Cardiac septum (tissue), 1 donor: ENCODE measurements around the gene RBM18. TPM values are rescaled to one million over a fixed set of nuclear protein-coding genes. Genes with fewer than 3 reads are reported as not detected.
A peak's percentile ranks its signal among the peaks of the same experiment; 100 is the strongest.

Experiments used
- DNase-seq: peaks from one replicate; pipeline ENCODE4 v3.0.0-alpha.2; 2020; ENCODE audit warnings: low spot score
- intact Hi-C: fragments of 100-400 bp; cut with DNase I; formaldehyde crosslinking; loops from one replicate; pipeline ENCODE4 v1.14.0; 2022
- total RNA-seq: library from RNA; stranded (reverse); fragmentation: NEBNext Ultra II Directional; extraction: Animal tissue kit (Norgen Biotek cat#: 25700); gene quantifications from one replicate; pipeline ENCODE4 v1.2.1, GENCODE V29; 2021
- donor health status: DM: no; HTN: no; CAD: no.

The RBM18 gene
- total RNA-seq, 1 donor from 2014 or later: 32.3 TPM

- no peak for DNase-seq
- intact Hi-C loops: loop anchor here (2.0 kb wide), 1 partner anchor 85 kb away; no protein-coding TSS in a partner anchor
Measured at GRCh38 chr9:122263699-122264349, 816 bp downstream of the RBM18 start.

DNA sequence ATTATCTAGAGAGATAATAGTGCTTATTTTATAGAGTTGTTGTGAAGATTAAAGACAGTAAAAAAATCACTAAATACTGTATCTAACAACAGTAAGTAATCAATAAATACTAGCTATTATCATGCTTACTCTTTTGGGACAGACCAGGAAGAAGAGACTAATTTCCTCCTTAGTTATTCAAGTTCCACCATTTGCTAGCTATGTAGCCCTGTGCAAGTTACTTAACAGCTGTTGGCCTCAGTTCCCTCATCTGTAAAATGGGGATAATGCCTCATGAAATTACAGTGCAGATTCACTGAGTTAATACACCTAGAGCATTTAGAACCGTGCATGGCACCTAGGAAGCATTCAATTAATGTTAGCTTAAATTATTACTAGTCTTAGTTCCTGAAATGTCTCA is 2.6 kb downstream of the RBM18 start:
- intact Hi-C loops: no loop called here
- DNase-seq: no peak

GRCh38 chr9:122261469-122261881 is 3.2 kb downstream of the RBM18 start:
- intact Hi-C loops: no loop called here
- peak; percentile 81 for DNase-seq

DNA sequence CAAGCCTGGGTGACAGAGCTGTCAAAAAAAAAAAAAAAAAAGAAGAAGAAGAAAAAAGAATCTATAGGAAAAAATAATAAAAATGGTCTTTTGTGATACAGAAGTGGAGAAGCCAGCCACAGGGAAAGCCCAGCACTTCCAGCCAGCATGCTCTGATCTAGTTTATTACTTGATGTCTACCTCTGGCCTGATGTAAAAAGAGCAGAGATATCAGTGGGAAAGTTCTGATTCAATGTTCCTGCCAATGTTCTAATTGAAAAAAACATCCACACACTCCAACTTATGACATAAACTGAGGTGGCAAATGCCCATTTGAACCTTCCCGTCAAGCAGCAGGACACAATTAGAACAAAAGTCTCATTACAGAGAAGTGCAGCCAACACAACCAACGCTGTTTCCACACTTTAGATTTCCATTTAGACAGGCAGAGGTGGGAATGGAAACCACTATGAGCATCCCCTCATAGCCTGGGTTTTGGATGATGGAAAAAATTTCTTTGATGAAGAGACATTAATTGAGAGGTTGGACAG is 5.7 kb downstream of the RBM18 start:
- intact Hi-C loops: no loop called here
- no peak for DNase-seq

GRCh38 chr9:122256206-122256605 is 8.4 kb downstream of the RBM18 start:
- intact Hi-C loops: no loop called here
- DNase-seq: no peak

DNA sequence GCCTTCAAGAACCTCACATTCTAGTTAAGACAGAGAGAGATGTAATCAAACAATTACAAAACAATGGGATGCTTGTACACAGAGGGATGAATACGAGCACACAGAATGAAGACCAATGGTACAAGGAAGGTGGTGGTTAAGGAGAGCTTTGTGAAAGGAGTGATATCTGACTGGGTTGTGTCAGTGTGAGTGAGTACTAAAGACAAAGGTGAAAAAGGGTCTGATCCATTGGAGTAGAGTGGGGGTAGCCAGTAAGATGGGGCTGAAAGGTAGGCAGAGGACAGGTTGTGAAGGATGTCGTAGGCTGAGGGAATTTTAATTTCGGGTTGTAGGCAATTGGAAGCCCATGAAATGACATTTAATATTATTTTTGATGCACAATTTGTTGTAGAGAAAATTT is 9.9 kb downstream of the RBM18 start:
- intact Hi-C loops: no loop called here

DNA sequence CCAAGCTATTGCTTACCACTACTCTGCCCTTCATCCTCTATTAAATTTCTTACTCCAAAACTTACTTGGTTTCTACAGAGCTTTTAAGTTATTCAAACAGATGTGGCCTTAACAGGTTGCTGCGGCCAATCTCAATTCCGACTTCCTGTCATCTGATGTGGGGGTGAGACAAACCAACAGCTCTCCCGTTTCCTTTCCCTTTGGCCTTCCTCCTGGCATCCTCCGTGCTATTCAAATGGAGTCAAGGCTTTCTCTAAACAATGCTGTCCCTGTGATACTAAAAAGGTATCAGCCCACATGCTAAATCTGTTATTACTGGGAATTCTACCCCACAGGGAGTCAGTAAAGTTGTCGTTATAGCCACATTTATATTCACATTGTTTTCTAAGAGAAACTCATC is 11.8 kb downstream of the RBM18 start:
- intact Hi-C loops: no loop called here
- no peak for DNase-seq

More for the DNA sequence above, 9.9 kb downstream of the RBM18 start:
- no peak for DNase-seq

DNA sequence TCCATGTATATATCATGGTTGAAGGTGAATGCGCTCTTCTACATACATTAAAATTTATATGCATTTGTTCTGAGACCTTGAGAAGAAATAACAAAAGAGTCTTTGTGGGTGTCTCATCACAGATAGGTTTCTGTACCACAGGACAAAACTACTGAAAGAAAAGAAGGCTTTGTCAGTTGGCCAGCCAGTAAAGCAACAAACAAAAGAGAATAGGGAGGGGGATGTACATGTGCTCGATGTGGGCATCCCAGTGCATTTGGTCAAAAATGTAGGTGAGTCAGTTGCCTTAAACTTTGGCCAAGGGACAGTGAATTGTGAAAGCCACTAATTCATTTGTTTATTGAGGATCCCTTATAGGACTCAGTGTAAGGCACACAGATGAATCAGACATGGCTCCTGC is 13.3 kb downstream of the RBM18 start:
- intact Hi-C loops: no loop called here
- no peak for DNase-seq

- intact Hi-C loops: no loop called here
- DNase-seq: no peak
Measured at GRCh38 chr9:122248448-122248865, 16.2 kb downstream of the RBM18 start.

- no peak for DNase-seq
- intact Hi-C loops: no loop called here
Measured at GRCh38 chr9:122246666-122247065, 18.0 kb downstream of the RBM18 start.

DNA sequence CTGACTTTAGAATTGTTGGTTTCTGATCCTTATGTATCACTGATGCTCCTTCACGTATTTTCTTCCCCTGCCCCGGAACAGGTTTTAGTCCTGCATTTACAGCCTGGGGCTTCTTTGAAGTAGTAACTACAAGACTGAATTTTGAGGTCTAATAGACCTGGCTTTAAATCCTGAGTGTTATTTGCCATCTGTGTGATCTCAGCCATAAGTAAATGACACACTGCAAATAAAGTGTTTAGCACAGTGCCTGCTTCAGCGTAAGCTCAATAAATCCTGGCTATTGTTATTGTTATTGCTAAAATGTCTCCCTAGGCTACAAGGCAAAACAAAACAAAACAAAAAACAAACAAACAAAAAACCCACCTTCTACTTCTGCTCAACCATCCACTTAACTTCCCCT is 20.3 kb downstream of the RBM18 start:
- DNase-seq: no peak
- intact Hi-C loops: no loop called here

GRCh38 chr9:122239722-122240121 is 24.9 kb downstream of the RBM18 start:
- no peak for DNase-seq
- intact Hi-C loops: no loop called here

DNA sequence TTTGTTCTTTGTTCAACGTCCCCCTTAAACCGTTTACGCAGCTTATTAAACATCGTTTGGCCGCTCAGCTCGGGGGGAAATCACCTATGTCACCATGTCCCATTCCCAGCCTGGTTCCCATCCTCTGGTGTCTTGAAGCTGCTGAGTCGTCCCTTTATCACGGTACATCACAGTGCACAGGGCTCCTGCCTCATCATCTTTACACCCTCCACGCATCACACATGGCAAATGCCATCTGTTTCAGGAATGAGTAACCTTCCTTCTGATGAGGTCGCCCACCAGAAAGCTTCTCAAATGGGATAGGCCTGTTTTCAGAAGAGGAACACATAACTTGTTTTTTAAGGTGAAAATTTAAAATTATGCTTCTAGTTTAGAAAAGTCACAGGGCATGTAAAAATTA is 28.0 kb downstream of the RBM18 start:
- intact Hi-C loops: no loop called here
- DNase-seq: no peak

DNA sequence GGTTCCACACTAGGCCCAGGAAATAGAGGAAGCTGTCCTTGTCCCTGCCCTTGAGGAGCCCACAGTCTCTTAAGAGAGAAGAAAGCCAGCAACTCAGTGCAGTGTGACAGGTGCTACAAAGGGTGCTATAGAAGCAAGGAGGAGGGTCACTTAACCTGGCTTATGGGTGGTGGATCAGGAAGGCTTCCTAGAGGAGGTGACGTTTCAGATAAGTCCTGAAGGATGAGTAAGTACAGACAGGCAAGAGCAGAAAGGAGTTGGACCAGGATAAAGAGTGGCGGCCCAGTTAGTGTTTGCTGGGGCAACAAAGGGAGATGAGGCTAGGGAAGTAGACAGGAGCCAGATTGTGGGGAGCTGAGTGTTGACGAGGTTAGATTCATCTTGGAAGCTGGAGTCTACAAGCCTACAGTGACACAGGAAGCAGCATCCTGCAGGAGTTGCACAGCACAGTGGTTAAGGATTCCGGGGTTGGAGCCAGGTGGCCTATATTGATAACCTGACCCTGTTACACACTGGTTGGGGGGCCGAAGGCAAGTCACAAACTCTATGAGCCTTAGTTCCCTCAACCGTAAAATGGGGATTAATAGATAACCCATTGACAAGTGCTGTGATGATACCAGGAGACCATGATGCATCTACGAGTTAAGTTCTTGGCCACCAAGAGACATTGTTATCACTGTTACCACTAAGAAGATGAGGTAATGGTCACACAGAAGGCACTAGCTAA is 30.5 kb downstream of the RBM18 start:
- no peak for DNase-seq
- intact Hi-C loops: no loop called here

DNA sequence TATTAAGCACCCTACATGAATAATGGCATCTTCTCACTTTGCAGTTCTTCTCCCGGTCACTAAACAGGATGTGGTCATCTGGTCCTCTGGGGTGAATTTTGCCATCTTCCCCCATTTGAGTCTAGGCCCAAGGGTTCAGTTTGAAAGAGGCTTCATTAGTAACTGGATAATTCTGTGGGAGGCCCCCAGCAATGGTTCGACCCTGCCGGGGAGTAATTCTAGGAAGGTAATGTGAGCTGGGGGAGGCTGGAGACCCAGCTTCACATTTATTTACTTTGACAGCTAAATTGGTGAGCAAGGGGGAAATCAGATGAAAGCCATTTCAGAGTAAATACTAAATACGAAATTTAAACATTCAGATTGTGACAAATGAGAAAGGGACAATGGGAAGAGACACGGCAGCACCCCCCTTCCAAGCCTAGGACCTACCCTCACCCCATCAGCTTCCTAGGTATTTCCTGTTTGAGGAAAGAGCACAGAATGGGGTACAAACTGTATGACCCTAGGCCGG is 31.8 kb downstream of the RBM18 start:
- intact Hi-C loops: no loop called here

DNA sequence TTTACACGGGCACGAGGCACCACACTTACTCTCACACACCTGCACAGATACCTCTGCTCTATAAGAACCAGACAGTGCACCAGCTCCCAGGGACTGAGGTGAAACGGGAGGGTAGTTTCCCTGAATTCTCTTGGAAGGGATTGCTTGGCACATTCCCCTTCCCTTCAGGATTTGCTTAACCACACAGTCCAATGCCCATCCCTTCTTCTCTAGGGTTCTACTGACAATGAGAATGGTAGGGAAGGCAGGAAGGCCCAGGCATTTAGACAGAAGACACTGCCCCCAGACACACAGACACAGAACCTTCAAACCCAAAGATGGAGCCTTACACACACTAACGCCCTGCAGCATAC is 35.2 kb downstream of the RBM18 start:
- no peak for DNase-seq
- intact Hi-C loops: no loop called here

More for the DNA sequence above, 31.8 kb downstream of the RBM18 start:
- DNase-seq: no peak

- intact Hi-C loops: no loop called here
- DNase-seq: no peak
Measured at GRCh38 chr9:122228568-122229484, 35.8 kb downstream of the RBM18 start, which contains the start of gene LHX6. LHX6 (minus strand) TSS chr9:122228957; CDS start chr9:122228740, 217 bp downstream.

GRCh38 chr9:122228191-122228567 is 36.5 kb downstream of the RBM18 start:
- intact Hi-C loops: no loop called here
- DNase-seq: no peak

DNA sequence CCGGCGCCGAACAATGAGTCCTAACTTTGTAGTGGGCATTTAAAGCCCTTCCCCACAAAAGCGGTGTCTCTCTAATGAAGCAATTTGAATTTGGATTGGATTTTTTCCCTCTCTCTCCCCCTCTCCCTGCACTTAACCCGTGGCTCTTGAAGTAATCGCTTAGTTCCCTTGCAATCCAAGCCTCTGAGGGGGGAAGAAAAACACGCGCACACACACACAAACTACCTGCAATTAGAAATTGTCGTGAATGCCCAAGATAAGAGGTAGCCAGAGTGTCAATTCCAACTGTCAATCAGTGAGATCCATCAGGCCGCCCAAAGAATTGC is 37.1 kb downstream of the RBM18 start:
- intact Hi-C loops: no loop called here
- DNase-seq: no peak
